Measurements from ENCODE around the gene ZNF593. TPM values are rescaled to one million over a fixed set of nuclear protein-coding genes. Genes with fewer than 3 reads are reported as not detected.

ZNF593 gene
- total and polyA plus RNA-seq, 2 donors (not counting 1 experiment from before 2014, with no cell fraction given), result 10.7 to 60.0 TPM

- Mint-ChIP-seq H3K4me1 (peaks cover 14% of the 10 kb centered on the region), H3K27me3 (peaks cover 34% of the 10 kb centered on the region), H3K4me3 (peak overlapping the region; percentile 29), H3K9me3 (ENCODE audit: insufficient read depth) (no peaks in the 10 kb centered on the region), H3K27ac (no peak overlapping the region)
- Histone ChIP-seq H3K27me3 (replicated peaks in 1 of 4; ENCODE audit: control extremely low read depth in 1 of 4, control insufficient read depth in 3 of 4, insufficient read depth in 4 of 4, low read length in 3 of 4) (peaks cover 0 to 73% (median 26%) of the 10 kb centered on the region in 4 experiments), H3K9ac (ENCODE audit: low read length) (no peak overlapping the region), H3K36me3 (replicated peaks in 1 of 2; ENCODE audit: control extremely low read depth in 1 of 2, control insufficient read depth in 1 of 2, extremely low read depth in 1 of 2, insufficient read depth in 2 of 2, low read length in 1 of 2) (no peaks in the 10 kb centered on the region), H4K20me1 (ENCODE audit: control insufficient read depth, insufficient read depth, low read length, poor library complexity, severe bottlenecking) (no peaks in the 10 kb centered on the region), H3K79me2 (ENCODE audit: control insufficient read depth, insufficient read depth, low read length) (no peaks in the 10 kb centered on the region), H3K9me3 (ENCODE audit: control extremely low read depth in 1 of 3, control insufficient read depth in 2 of 3, insufficient read depth in 1 of 3, low read length in 2 of 3) (peaks cover 0 to 3% (median 0%) of the 10 kb centered on the region in 3 donors), H3K27ac (ENCODE audit: low read length in 2 of 2) (no peak overlapping the region), H3K4me1 (ENCODE audit: control insufficient read depth in 2 of 2, insufficient read depth in 2 of 2, low read length in 2 of 2) (peaks cover 30 to 31% of the 10 kb centered on the region in 2 donors), H3K4me2 (replicated peaks; ENCODE audit: low read depth, low read length, poor library complexity, severe bottlenecking) (peak overlapping the region; percentile 83), H3K4me3 (ENCODE audit: control extremely low read depth in 1 of 5, extremely low read depth in 1 of 5, insufficient read depth in 1 of 5, low read depth in 2 of 5, low read length in 4 of 5) (peak overlapping the region in 1 of 5 experiments; percentile 39), H2AFZ (ENCODE audit: insufficient read depth, low read depth, low read length, poor library complexity, severe bottlenecking) (peak overlapping the region; percentile 75)
- WGBS (ENCODE audit: insufficient coverage), result 79% methylated on average over 17 of the region's 18 CpGs
- ATAC-seq (ENCODE audit: low read depth) (no peak), DNase-seq (no peak)
- intact Hi-C loops (cut with micrococcal nuclease), result loop anchor here (5.0 kb wide), 1 partner anchor 123 kb away; no protein-coding TSS in a partner anchor
- ChIA-PET CTCF (interaction anchor here (0.5 to 2.1 kb wide), 3 partner anchors 9 to 574 kb away, joined by 3 to 6 read pairs (median 3); partner anchors contain the start of gene ZNF593), POLR2A (no interaction called here)
- TF ChIP-seq CTCF (IDR thresholded peaks at IDR 0.05) (no peak), EZH2 (IDR thresholded peaks at IDR 0.05; ENCODE audit: borderline replicate concordance, insufficient read depth, low read depth, low read length, poor library complexity, severe bottlenecking) (no peak)
Observed at GRCh38 chr1:26160527-26161414, 8.9 kb upstream of the ZNF593 start.
